ENCODE measurements around the gene AKAP8L.

Gene AKAP8L

DNA sequence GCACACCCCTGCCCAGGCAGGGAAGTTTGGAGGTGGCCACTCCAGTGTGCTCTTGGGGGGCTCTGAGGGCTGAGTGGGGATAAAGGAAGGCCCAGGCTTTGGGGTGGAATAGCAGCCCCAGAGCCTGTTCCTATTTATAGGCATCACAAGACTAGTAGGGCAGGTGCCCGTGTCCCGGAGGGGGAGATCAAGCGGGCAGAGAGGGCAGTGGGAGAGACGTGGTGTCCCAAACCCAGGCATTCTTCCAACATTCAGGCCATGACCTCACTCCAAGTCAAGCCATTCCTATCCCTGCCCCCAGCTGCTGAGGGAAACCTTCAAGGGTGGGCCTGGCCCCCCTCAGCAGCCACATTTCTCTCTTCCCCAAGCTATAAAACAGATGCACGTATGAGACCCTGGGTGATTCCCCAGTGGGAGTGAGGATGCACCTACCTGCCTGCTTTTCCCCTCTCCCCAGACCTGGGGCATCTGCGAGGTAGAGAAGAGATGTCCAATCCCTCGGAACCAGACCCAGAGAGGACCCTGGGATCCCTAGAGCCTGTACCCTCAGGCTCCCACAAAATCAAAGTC lies 27.1 kb upstream of the AKAP8L start:
- TF ChIP-seq, protein P1, sequence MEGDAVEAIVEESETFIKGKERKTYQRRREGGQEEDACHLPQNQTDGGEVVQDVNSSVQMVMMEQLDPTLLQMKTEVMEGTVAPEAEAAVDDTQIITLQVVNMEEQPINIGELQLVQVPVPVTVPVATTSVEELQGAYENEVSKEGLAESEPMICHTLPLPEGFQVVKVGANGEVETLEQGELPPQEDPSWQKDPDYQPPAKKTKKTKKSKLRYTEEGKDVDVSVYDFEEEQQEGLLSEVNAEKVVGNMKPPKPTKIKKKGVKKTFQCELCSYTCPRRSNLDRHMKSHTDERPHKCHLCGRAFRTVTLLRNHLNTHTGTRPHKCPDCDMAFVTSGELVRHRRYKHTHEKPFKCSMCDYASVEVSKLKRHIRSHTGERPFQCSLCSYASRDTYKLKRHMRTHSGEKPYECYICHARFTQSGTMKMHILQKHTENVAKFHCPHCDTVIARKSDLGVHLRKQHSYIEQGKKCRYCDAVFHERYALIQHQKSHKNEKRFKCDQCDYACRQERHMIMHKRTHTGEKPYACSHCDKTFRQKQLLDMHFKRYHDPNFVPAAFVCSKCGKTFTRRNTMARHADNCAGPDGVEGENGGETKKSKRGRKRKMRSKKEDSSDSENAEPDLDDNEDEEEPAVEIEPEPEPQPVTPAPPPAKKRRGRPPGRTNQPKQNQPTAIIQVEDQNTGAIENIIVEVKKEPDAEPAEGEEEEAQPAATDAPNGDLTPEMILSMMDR (IDR thresholded peaks at IDR 0.05): no peak

DNA sequence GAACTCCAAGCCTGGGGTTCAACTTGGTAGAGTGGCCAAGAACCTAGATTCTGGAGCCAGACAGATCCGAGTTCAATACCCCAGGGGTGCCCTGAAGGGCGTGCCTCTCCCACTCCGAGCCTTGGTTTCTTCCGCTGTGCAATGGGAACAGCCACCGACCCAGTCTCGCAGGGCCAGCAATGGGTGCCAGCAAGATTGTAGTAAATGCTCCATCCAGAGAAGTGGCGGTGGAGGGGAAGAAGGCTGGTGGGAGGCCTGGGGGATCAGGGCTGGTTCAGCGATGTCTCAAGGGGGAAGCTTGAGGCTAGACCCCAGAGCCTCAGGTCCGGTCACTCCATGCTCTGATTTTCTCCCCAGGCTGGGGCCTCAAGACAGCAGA lies 26.4 kb upstream of the AKAP8L start:
- TF ChIP-seq, protein P1 (IDR thresholded peaks at IDR 0.05): no peak

DNA sequence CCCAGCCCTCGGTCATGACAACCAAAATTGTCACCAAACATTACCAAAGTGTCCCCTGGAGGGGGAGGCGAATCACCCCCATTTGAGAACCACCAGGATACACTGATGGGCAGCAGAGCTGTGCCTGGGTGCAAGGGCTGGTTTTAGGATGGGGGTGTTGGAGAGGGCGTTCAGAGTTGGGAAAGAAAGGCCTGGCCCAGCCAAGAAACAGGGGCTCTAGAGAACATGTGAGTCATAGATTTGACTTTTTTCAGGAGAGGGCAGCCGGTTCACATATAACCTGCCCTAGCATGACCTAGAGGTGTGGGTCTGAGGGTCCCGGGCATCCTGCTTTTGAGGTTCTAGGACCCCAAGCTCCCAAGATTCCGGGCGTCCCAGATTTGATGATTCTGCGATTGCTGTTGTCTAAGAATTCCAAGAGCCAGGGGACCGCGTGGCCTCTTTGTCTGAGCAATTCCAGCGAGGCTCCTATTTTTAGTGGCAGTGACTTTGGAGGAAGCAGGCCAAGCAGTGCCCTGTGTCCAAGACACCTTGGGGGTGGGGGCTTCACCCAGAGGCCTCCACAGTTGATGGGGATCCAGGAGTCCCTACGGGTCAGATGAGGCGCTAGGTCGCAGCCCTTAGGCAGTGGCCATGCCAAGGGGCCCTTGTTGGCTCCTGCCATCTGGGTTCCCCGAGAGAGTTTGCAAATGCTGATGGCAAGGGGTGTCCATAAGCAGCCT lies 25.9 kb upstream of the AKAP8L start:
- TF ChIP-seq, protein P1 (IDR thresholded peaks at IDR 0.05): no peak

DNA sequence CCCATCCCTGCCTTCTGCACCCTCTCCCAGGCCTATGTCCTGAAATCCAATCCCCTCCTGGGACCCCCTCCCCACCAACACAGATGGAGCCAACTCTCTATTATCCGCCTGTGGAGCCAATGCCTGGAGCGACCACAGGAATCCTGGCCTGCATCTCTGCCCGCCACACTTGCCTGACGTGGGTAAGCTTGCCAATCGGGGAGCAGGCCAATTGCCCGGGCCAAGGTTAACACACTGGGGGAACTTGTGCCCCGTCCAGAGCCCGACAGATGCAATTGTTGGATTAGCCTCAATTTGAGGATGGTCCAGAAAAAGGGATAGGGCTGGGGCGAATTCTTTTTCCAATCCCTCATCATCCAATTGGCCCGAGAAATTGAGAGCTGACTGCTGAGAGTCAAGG lies 25.1 kb upstream of the AKAP8L start:
- TF ChIP-seq, protein P1 (IDR thresholded peaks at IDR 0.05): no peak

DNA sequence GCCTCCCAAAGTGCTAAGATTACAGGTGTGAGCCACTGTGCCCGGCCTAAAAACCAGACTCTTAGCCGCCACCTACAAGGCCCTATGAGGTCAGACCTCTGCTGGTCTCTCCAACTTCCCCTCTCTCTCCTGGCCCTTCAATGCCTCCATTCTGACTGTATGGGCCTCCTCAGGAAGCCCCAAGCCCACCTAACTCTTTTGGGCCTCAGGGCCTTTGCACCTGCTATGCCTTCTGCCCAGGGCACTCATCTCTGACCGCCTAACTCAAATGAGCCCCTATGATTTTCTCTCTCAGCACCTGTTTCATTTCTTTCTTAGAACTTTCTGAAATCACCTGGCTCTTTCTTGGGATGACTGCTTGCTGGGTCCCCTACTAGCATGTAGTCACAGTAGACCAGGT lies 24.5 kb upstream of the AKAP8L start:
- TF ChIP-seq, protein P1 (IDR thresholded peaks at IDR 0.05): no peak

DNA sequence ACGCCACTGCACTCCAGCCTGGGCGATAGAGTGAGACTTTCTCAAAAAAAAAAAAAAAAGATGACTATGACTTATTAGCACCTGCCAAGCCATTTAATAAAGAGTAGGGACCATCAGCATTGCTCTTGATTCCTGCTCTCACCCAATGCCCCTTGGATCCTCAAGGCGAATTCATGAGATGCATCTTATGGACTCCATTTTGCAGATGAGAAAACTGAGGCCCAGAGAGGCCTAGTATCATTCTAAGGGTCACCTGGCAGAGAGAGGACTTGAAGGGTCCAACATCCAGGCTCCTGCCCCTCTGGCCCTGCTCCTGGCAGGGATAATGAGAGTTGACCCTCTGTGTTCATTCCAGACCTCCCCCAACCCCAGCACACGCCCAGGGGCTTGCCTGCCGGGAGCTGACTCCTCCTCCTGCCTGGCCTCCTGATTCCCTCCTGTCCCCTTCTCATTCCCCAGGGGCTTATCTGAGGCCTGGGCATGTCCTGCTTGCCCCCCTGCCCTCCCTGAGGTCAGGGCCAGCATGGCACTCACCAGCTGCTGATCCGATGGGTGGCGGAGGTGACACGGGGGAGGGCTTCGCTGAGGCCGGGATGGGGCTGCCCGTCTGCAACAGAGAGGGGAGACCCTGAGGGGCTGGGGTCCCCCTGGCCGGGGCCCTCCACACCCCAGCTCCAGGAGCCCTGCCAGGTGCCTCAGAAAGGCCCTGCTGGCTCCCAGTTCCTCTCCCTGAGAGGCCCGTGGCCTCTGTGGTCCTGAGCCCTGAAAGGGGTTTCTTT lies 23.5 kb upstream of the AKAP8L start:
- TF ChIP-seq, protein P1 (IDR thresholded peaks at IDR 0.05): no peak

DNA sequence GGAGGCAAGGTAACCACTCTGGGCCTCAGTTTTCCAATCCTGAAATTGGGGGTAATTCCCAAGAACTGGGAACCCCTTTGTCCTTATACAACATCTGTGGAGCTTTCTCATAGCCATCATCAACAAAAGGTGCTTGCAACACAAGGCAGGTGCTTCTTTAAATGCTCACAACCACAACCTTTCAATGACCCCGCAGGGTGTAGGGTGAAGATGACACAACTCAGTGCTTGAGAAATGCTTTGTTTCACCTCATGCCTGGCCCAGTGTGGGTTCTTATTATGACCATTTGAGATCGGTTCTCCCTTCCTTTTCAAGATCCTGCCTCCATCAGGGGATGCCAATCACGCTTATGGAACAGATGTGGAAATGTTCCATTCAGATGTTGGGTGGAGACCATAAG lies 22.5 kb upstream of the AKAP8L start:
- TF ChIP-seq, protein P1 (IDR thresholded peaks at IDR 0.05): no peak

Data from LNCAP (cell line).